GM12878 (cell line): ENCODE results near the gene FAM89B. TPM values are rescaled to one million over a fixed set of nuclear protein-coding genes. Genes with fewer than 3 reads are reported as not detected.

Experiments used
- BHLHE40 ChIP-seq, 2 experiments: fragments of 450-650 bp in 1 of 2; IDR thresholded peaks; 2 replicates each; pipeline ENCODE4 v1.6.1; 2011 to 2017; ENCODE audit warnings: low read depth in 2 of 2, borderline replicate concordance in 1 of 2, improper control_type of control experiment in 1 of 2, low read length in 1 of 2, mild to moderate bottlenecking in 1 of 2
- CBX3 ChIP-seq: fragments of 200-600 bp; sonication (generic); IDR thresholded peaks from 2 replicates; pipeline ENCODE4 v1.6.1; 2016; ENCODE audit warnings: low read depth, borderline replicate concordance
- CEBPZ ChIP-seq: fragments of 150-350 bp; IDR thresholded peaks from 2 replicates; pipeline ENCODE4 v1.6.1; 2016; ENCODE audit warnings: low read depth, low read length
- DPF2 ChIP-seq: fragments of 450-650 bp; IDR thresholded peaks from 2 replicates; pipeline ENCODE4 v1.6.1; 2017; ENCODE audit warnings: mild to moderate bottlenecking
- HSF1 ChIP-seq: fragments of 150-350 bp; IDR thresholded peaks from 2 replicates; pipeline ENCODE4 v1.6.1; 2014; ENCODE audit warnings: mild to moderate bottlenecking, low read depth, low read length
- IKZF1 ChIP-seq: fragments of 450-650 bp; conservative IDR thresholded peaks from 2 replicates; pipeline ENCODE4 v1.6.1; 2017; ENCODE audit warnings: antibody characterized with exemption, mild to moderate bottlenecking
- KAT2A ChIP-seq: conservative IDR thresholded peaks from 2 replicates; pipeline ENCODE4 v1.6.1; 2011; ENCODE audit warnings: low read depth, low read length; ENCODE audit not compliant: control insufficient read depth
- MEF2A ChIP-seq: IDR thresholded peaks from 2 replicates; pipeline ENCODE4 v1.6.1; 2011; ENCODE audit warnings: low read depth, mild to moderate bottlenecking, low read length, moderate library complexity; ENCODE audit not compliant: insufficient read depth
- MTA3 ChIP-seq: IDR thresholded peaks from 2 replicates; pipeline ENCODE4 v1.6.1; 2012; ENCODE audit warnings: low read length, inconsistent platforms, borderline replicate concordance
- NFXL1 ChIP-seq: fragments of 450-650 bp; IDR thresholded peaks from 2 replicates; pipeline ENCODE4 v1.6.1; 2017; ENCODE audit warnings: antibody characterized with exemption, mild to moderate bottlenecking, borderline replicate concordance
- SP1 ChIP-seq: IDR thresholded peaks from one replicate; pipeline ENCODE4 v1.6.1; 2011; ENCODE audit warnings: low read depth, low read length
- STAT3 ChIP-seq: IDR thresholded peaks from 2 replicates; pipeline ENCODE4 v1.6.1; 2011; ENCODE audit warnings: low read depth, low read length, improper control_type of control experiment
- TAF1 ChIP-seq: IDR thresholded peaks from 2 replicates; pipeline ENCODE4 v1.6.1; 2011; ENCODE audit warnings: mild to moderate bottlenecking, low read depth, low read length, borderline replicate concordance
- YY1 ChIP-seq: IDR thresholded peaks from 2 replicates; pipeline ENCODE4 v1.6.1; 2011; ENCODE audit warnings: low read depth, mild to moderate bottlenecking, low read length
- ZBTB4 ChIP-seq: fragments of 450-650 bp; formaldehyde crosslinking; IDR thresholded peaks from 2 replicates; pipeline ENCODE4 v1.4.0; 2022; ENCODE audit warnings: mild to moderate bottlenecking, moderate library complexity
- ZNF24 ChIP-seq: fragments of 450-650 bp; IDR thresholded peaks from 2 replicates; pipeline ENCODE4 v1.6.1; 2017; ENCODE audit warnings: antibody characterized with exemption, mild to moderate bottlenecking
- ZNF622 ChIP-seq: fragments of 450-650 bp; IDR thresholded peaks from 2 replicates; pipeline ENCODE4 v1.6.1; 2017; ENCODE audit warnings: mild to moderate bottlenecking, inconsistent platforms
- ZNF687 ChIP-seq: fragments of 450-650 bp; IDR thresholded peaks from 2 replicates; pipeline ENCODE4 v1.6.1; 2017; ENCODE audit warnings: mild to moderate bottlenecking, moderate library complexity
- polyA plus RNA-seq, 11 experiments: library from polyadenylated mRNA; depleted of rRNA in 4 of 11; unstranded in 6 of 11; stranded (reverse) in 5 of 11; fragments of >200 nt; fragmentation: Nextera tagmentation in 4 of 11; fragmentation: Illumina TruSeq in 1 of 11; extraction: Ambion mirVana in 4 of 11; extraction: Trizol in 1 of 11; gene quantifications; 1 replicate in 1 of 11; 2 replicates in 10 of 11; pipeline versions ENCODE4 v1.2.1 to v1.2.3, GENCODE V29; 2011 to 2016; ENCODE audit warnings: inconsistent platforms in 2 of 11, missing spikeins in 2 of 11, low read depth in 1 of 11
- total RNA-seq, 4 experiments: library from RNA; depleted of rRNA in 3 of 4; stranded (reverse); fragments of >200 nt in 3 of 4; fragmentation: Illumina TruSeq in 1 of 4; extraction: Trizol in 1 of 4; gene quantifications; 2 replicates each; pipeline versions ENCODE4 v1.2.1 to v1.2.3, GENCODE V29; 2013 to 2021

FAM89B gene
- total and polyA plus RNA-seq, 10 of the 15 experiments (the other 5 are each of a cell fraction or from before 2014, with no cell fraction given), result 0.34 to 36.7 (median 9.8) TPM

GRCh38 chr11:65615229-65615949 is 43.1 kb downstream of the FAM89B start, which contains the start of gene PCNX3 (continued):
- TF ChIP-seq MTA3, result no peak
- TF ChIP-seq CBX3, result no peak
- TF ChIP-seq CEBPZ, result peak; percentile 68; the same call in 1 of the 2 replicates
- TF ChIP-seq KAT2A, result no peak
- TF ChIP-seq BHLHE40 (IDR thresholded peaks at IDR 0.05; ENCODE audit: borderline replicate concordance in 1 of 2, low read depth in 2 of 2, low read length in 1 of 2), result peak in 1 of 2 experiments; percentile 59; a peak in 1 of 4 replicates
- peak; percentile 99 for TF ChIP-seq SP1
- no peak for TF ChIP-seq ZBTB4
- no peak for TF ChIP-seq ZNF24
- peak; percentile 74; the same call in 1 of the 2 replicates for TF ChIP-seq STAT3
- no peak for TF ChIP-seq ZNF687
- TF ChIP-seq TAF1, result peak; percentile 42; the same call in 1 of the 2 replicates
- peak; percentile 83 for TF ChIP-seq YY1
- TF ChIP-seq DPF2, result peak; percentile 98
- no peak for TF ChIP-seq NFXL1
- TF ChIP-seq IKZF1, result peak; percentile 93
- TF ChIP-seq ZNF622, result no peak
- no peak for TF ChIP-seq MEF2A
- TF ChIP-seq HSF1, result peak; percentile 78; the same call in 1 of the 2 replicates
